ENCODE results near the gene IGSF8. TPM values are rescaled to one million over a fixed set of nuclear protein-coding genes. Genes with fewer than 3 reads are reported as not detected.

Gene IGSF8
- total and polyA plus RNA-seq, 8 donors = 27.5 to 38.3 (median 31.7) TPM

GRCh38 chr1:160069460-160070231 is 28.8 kb downstream of the IGSF8 start, which contains the start of gene KCNJ10:
Gene KCNJ10, minus strand, starts transcription at chr1:160070160. Its CDS starts 27,628 bp downstream, at chr1:160042532.
- Histone ChIP-seq H3K36me3 (no peaks in the 10 kb centered on the region), H3K4me3 (peak within 1 kb of the TSS; percentile 41 to 48), H3K4me1 (peaks cover 4 to 16% of the 10 kb centered on the region in 2 donors), H3K27ac (no peak within 1 kb of the TSS), H3K27me3 (peaks cover 6 to 38% of the 10 kb centered on the region in 2 donors), H3K9me3 (no peaks in the 10 kb centered on the region)
- DNase-seq (peak in 1 of 4 donors; percentile 80), ATAC-seq (no peak)
- intact Hi-C loops (cut with DNase I) = no loop called here
- no peak for TF ChIP-seq CTCF (IDR thresholded peaks at IDR 0.05)

DNA sequence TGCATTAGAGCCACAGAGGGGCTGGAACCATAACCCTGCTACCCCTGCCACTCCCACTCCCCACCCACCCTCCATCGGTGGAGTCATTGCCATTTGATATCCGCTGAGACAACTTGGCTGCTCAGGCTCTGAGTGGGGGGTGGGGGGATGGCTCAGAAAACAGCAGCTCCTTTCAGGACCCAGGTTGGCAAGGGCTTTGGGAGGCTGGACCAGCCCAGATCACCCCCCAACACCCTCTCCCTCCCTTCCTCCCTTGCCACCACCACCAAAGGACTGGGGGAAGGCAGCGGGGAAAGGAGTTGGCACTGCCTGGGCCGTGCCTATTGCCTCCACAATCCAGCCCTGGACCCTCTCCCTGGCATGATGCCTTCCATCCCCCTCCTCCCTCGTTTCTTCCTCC is 30.2 kb downstream of the IGSF8 start:
- Histone ChIP-seq H3K27me3 (peaks cover 6 to 41% of the 10 kb centered on the region in 2 donors), H3K4me3 (no peak overlapping the region), H3K27ac (no peak overlapping the region), H3K4me1 (peaks cover 4 to 16% of the 10 kb centered on the region in 2 donors), H3K9me3 (no peaks in the 10 kb centered on the region), H3K36me3 (no peaks in the 10 kb centered on the region)
- DNase-seq (no peak), ATAC-seq (no peak)
- intact Hi-C loops (cut with DNase I) = no loop called here
- TF ChIP-seq CTCF (IDR thresholded peaks at IDR 0.05) = no peak

DNA sequence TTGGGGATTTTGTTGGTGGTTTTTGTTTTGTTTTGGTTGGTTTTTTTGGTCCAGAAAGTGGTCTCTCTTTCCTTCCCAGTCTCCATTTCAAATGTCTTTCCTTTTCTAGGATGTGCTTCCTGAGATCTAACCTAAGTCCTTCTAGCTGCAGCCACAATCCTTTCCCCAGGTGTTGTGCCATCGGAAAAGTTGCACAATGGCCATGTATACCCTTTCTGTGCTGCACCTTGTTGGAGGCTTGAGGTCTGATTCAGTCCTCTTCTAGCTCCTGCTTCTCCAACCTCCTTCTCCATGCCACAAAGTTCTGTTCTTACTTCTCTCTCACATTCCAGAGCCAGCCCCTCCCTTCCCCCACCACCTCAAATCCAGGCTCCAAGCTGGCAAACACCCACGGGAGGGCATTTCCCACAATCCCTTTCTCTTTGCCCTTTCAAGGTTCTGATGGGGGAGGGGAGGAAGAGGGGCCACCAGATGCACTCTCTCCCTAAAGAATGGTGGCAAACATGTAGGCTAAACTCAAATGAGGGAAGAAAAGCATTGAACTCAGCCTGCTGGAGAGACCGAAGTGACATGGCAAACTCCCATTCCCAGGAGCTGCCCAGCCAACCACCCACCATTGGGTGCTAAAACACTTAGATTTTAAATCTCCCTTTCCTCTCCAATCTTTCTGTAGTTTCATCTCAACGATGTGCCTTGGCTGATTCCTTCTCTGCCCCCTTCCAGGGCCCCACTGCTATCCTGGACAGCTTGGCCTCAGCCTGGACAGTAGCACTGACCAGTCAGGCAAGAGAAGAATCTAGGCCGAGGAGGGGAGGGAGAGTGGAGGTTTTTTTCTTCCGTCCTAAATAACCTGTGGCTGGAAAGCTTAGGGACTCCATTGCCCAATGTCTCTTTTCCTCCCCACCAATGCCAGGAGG is 31.3 kb downstream of the IGSF8 start:
- no peak for TF ChIP-seq CTCF (IDR thresholded peaks at IDR 0.05)
- DNase-seq = no peak
- ATAC-seq = no peak
- Histone ChIP-seq H3K9me3 (no peaks in the 10 kb centered on the region), H3K27ac (no peak overlapping the region), H3K4me1 (peaks cover 4 to 16% of the 10 kb centered on the region in 2 donors), H3K36me3 (no peaks in the 10 kb centered on the region), H3K4me3 (no peak overlapping the region), H3K27me3 (peaks cover 6 to 52% of the 10 kb centered on the region in 2 donors)
- intact Hi-C loops (cut with DNase I) = no loop called here

GRCh38 chr1:160064746-160065145 is 33.7 kb downstream of the IGSF8 start:
- no peak for DNase-seq

More at GRCh38 chr1:160064746-160065145, 33.7 kb downstream of the IGSF8 start:
- H3K36me3 ChIP-seq = no peaks in the 10 kb centered on the region
- H3K27me3 ChIP-seq = peaks cover 3 to 34% of the 10 kb centered on the region in 2 donors
- no peak overlapping the region for H3K4me3 ChIP-seq
- peaks cover 0 to 2% of the 10 kb centered on the region in 2 donors for H3K4me1 ChIP-seq
- no peaks in the 10 kb centered on the region for H3K9me3 ChIP-seq
- intact Hi-C loops (cut with DNase I) = no loop called here
- H3K27ac ChIP-seq = no peak overlapping the region
- ATAC-seq = no peak
- TF ChIP-seq CTCF (IDR thresholded peaks at IDR 0.05) = no peak

Measured in left lung (tissue), 10 donors.